Adrenal gland (tissue), 12 donors: ENCODE data around the gene LRRK2. TPM values are rescaled to one million over a fixed set of nuclear protein-coding genes. Genes with fewer than 3 reads are reported as not detected.
A peak's percentile ranks its signal among the peaks of the same experiment; 100 is the strongest.

Experiments
- DNase-seq, 7 donors: peaks; one replicate each; pipeline ENCODE4 v3.0.0-alpha.2; 2019 to 2020
- H3K27ac ChIP-seq, 5 donors: fragments of 200-600 bp; sonication (generic) in 4 of 5; 1 replicate in 3 of 5; 2 replicates in 2 of 5; pipeline versions ENCODE4 v1.5.1 to v1.8.0; 2016 to 2020; ENCODE audit warnings: mild to moderate bottlenecking in 1 of 5
- H3K27me3 ChIP-seq: fragments of 200-600 bp; 2 replicates; pipeline ENCODE4 v1.8.0; 2021
- H3K36me3 ChIP-seq, 2 donors: fragments of 200-600 bp; replicated peaks in 1 of 2; 1 replicate in 1 of 2; 2 replicates in 1 of 2; pipeline versions ENCODE4 v1.5.1 to v1.8.0; 2018 to 2022
- H3K4me1 ChIP-seq, 2 donors: fragments of 200-600 bp; replicated peaks in 1 of 2; 1 replicate in 1 of 2; 2 replicates in 1 of 2; pipeline versions ENCODE4 v1.5.1 to v1.8.0; 2018 to 2021
- H3K4me3 ChIP-seq, 4 donors: fragments of 200-600 bp; sonication (generic) in 3 of 4; one replicate each; pipeline ENCODE4 v1.5.1; 2016 to 2018
- H3K9me3 ChIP-seq, 3 donors: fragments of 200-600 bp; sonication (generic) in 1 of 3; replicated peaks in 1 of 3; 1 replicate in 2 of 3; 2 replicates in 1 of 3; pipeline versions ENCODE4 v1.5.1 to v1.8.0; 2016 to 2021
- POLR2A ChIP-seq, 2 donors: fragments of 450-650 bp; IDR thresholded peaks; one replicate each; pipeline ENCODE4 v1.6.1; 2017; ENCODE audit warnings: antibody characterized with exemption in 2 of 2, mild to moderate bottlenecking in 2 of 2, moderate library complexity in 1 of 2
- WGBS, 4 donors: extraction: QIAGEN DNeasy Blood & Tissue Kit in 2 of 4; methylation state at CpG; one replicate each; pipeline versions ENCODE4 v1.1.5 to v1.1.7; 2013 to 2017; 5-methylcytosine and 5-hydroxymethylcytosine counted together
- intact Hi-C, 2 donors: fragments of 100-400 bp; cut with DNase I; formaldehyde crosslinking; loops; one replicate each; pipeline versions ENCODE4 v1.14.1 to v1.15.0; 2022 to 2023
- polyA plus RNA-seq, 3 donors: library from polyadenylated mRNA; stranded (reverse); fragments of 200-250 nt in 2 of 3; fragments of 350-450 nt in 1 of 3; fragmentation: Illumina TruSeq in 1 of 3; extraction: RNeasy Lipid Tissue Mini Kit (QIAGEN cat#74804) in 1 of 3; gene quantifications; one replicate each; pipeline ENCODE4 v1.2.3, GENCODE V29; 2013 to 2014
- total RNA-seq, 9 donors: library from RNA; depleted of rRNA in 4 of 9; stranded (reverse); fragments of >200 nt in 4 of 9; fragments of 120-200 nt in 1 of 9; fragmentation: NEBNext Ultra II Directional in 1 of 9; extraction: Animal tissue kit (Norgen Biotek cat#: 25700) in 1 of 9; gene quantifications; one replicate each; pipeline versions ENCODE4 v1.1.0 to v1.2.4, GENCODE V29; 2013 to 2023
- TF ChIP-seq, protein P1 (sequence below), 6 experiments: fragments of 450-650 bp in 4 of 6; fragments of 200-600 bp in 2 of 6; sonication (generic) in 1 of 6; IDR thresholded peaks; 1 replicate in 5 of 6; 2 replicates in 1 of 6; pipeline versions ENCODE4 v1.5.1 to v1.8.0; 2016 to 2021; ENCODE audit warnings: antibody characterized with exemption in 6 of 6, mild to moderate bottlenecking in 2 of 6, moderate library complexity in 1 of 6
- donor health status: healthy with polysubstance abuse.
- donor health status: Bipolar disorder and iron deficiency.
- donor health status: DM: yes; HTN: yes; CAD: no.
- donor health status: DM: no; HTN: no; CAD: no.
- donor health status: DM: no; HTN: no; CAD: no.
- donor health status: DM: yes; HTN: yes; CAD: no.

Gene LRRK2
- total and polyA plus RNA-seq, 12 donors, result 2.6 to 25.6 (median 12.2) TPM

DNA sequence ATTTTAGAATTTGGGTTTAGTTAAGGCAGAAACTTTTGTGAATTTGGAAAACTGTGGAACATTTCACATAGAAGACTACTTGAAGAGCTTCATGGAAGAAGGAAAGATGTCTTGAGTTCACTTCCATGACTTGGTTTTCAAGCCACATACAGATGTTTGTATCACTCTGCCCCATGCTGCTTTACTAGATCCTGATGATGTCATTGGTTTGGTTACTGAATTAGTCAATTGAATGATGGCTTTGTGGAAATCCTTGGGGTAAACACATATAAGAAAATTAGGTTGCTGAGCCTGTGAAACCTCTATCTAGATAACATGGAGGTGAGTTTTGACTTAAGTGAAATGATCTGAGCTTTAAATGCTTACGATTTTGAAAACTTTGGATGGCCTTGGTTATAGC, 90.6 kb downstream of the LRRK2 start:
- H3K27me3 ChIP-seq, result no peaks in the 10 kb centered on the region
- no peak for DNase-seq
- no peaks in the 10 kb centered on the region for H3K4me1 ChIP-seq
- no peak overlapping the region for H3K4me3 ChIP-seq
- H3K27ac ChIP-seq, result no peak overlapping the region
- H3K36me3 ChIP-seq, result no peaks in the 10 kb centered on the region
- H3K9me3 ChIP-seq, result no peaks in the 10 kb centered on the region
- intact Hi-C loops, result loop anchor here (10.0 kb wide), 1 partner anchor 161 kb away; no protein-coding TSS in a partner anchor
- 88 to 100% (median 94%) methylated on average over 1 of the region's 1 CpG for WGBS, 4 donors
- TF ChIP-seq POLR2A (IDR thresholded peaks at IDR 0.05), result no peak

- no peaks in the 10 kb centered on the region for H3K36me3 ChIP-seq
- H3K4me1 ChIP-seq, result no peaks in the 10 kb centered on the region
- no peak overlapping the region for H3K4me3 ChIP-seq
- H3K9me3 ChIP-seq, result no peaks in the 10 kb centered on the region
- H3K27ac ChIP-seq, result no peak overlapping the region
- TF ChIP-seq POLR2A (IDR thresholded peaks at IDR 0.05), result no peak
- TF ChIP-seq, protein P1, sequence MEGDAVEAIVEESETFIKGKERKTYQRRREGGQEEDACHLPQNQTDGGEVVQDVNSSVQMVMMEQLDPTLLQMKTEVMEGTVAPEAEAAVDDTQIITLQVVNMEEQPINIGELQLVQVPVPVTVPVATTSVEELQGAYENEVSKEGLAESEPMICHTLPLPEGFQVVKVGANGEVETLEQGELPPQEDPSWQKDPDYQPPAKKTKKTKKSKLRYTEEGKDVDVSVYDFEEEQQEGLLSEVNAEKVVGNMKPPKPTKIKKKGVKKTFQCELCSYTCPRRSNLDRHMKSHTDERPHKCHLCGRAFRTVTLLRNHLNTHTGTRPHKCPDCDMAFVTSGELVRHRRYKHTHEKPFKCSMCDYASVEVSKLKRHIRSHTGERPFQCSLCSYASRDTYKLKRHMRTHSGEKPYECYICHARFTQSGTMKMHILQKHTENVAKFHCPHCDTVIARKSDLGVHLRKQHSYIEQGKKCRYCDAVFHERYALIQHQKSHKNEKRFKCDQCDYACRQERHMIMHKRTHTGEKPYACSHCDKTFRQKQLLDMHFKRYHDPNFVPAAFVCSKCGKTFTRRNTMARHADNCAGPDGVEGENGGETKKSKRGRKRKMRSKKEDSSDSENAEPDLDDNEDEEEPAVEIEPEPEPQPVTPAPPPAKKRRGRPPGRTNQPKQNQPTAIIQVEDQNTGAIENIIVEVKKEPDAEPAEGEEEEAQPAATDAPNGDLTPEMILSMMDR (IDR thresholded peaks at IDR 0.05), result no peak
- no peaks in the 10 kb centered on the region for H3K27me3 ChIP-seq
- DNase-seq, result no peak
- intact Hi-C loops, result no loop called here
Observed at GRCh38 chr12:40324261-40324660, 99.5 kb downstream of the LRRK2 start.

- no peak for DNase-seq
- Histone ChIP-seq H3K4me3 (no peak overlapping the region), H3K36me3 (no peaks in the 10 kb centered on the region), H3K4me1 (no peaks in the 10 kb centered on the region), H3K9me3 (peaks cover 0 to 3% (median 0%) of the 10 kb centered on the region in 3 donors), H3K27me3 (no peaks in the 10 kb centered on the region), H3K27ac (no peak overlapping the region)
- TF ChIP-seq, protein P1 (IDR thresholded peaks at IDR 0.05), result peak in 4 of 6 experiments; percentile 17 to 41 (median 28)
- TF ChIP-seq POLR2A (IDR thresholded peaks at IDR 0.05), result no peak
- WGBS, 4 donors, result 58 to 66% (median 64%) methylated on average over 5 of the region's 5 CpGs
- intact Hi-C loops, result no loop called here
Observed at GRCh38 chr12:40325349-40325960, 100.7 kb downstream of the LRRK2 start.

DNA sequence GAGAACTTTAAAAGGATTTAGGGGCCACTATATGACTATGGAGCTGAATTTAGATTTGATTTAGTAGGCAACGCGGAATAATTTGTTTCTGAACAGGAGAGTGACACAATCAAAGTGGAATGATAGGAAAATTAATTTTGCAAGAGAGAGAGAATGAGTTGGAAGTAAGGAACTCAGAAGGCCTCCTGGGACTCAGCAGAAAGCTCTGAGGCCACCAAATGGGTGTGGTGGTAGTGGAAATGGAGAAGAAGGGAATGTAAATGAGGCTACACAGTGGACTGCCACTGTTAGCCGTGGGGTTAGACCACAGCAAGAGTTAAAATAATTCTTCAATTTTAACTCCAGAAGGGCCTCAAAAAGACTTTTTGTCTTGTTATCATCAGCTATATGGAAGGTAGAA, 102.7 kb downstream of the LRRK2 start:
- 94 to 97% (median 95%) methylated on average over 3 of the region's 3 CpGs for WGBS, 4 donors
- no peak for TF ChIP-seq POLR2A (IDR thresholded peaks at IDR 0.05)
- TF ChIP-seq, protein P1 (IDR thresholded peaks at IDR 0.05), result no peak

DNA sequence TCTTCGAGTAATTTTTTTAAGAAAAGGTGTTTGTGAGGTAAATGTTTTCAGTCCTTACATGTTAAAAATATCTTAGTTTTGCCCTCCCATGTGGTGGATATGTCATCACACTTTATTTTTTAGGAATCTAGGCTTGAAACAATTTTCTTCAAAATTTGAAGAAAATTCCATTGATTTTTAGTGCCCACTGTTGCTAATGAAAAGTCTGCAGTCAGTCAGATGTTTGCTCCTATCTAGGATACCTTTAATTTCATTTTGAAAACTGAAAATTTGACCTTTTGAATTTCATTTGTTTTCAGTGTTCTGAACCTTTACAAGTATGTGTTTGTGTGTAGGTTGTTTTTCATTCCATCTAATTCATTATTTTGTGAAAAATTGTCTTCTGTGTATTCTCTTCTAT, 105.4 kb downstream of the LRRK2 start:
- H3K4me3 ChIP-seq, result no peak overlapping the region
- no peak for TF ChIP-seq POLR2A (IDR thresholded peaks at IDR 0.05)
- TF ChIP-seq, protein P1 (IDR thresholded peaks at IDR 0.05), result no peak
- 91 to 94% (median 91%) methylated on average over 1 of the region's 1 CpG for WGBS, 4 donors
- no peak for DNase-seq
- peaks cover 0 to 8% (median 0%) of the 10 kb centered on the region in 3 donors for H3K9me3 ChIP-seq
- H3K36me3 ChIP-seq, result no peaks in the 10 kb centered on the region
- no peaks in the 10 kb centered on the region for H3K4me1 ChIP-seq
- intact Hi-C loops, result no loop called here
- no peaks in the 10 kb centered on the region for H3K27me3 ChIP-seq
- H3K27ac ChIP-seq, result no peak overlapping the region

More for the DNA sequence above, 102.7 kb downstream of the LRRK2 start:
- peaks cover 0 to 8% (median 0%) of the 10 kb centered on the region in 3 donors for H3K9me3 ChIP-seq
- DNase-seq, result no peak
- intact Hi-C loops, result no loop called here
- H3K27me3 ChIP-seq, result no peaks in the 10 kb centered on the region
- H3K36me3 ChIP-seq, result no peaks in the 10 kb centered on the region
- no peak overlapping the region for H3K27ac ChIP-seq
- H3K4me3 ChIP-seq, result no peak overlapping the region
- no peaks in the 10 kb centered on the region for H3K4me1 ChIP-seq
